ENCODE measurements around the gene DTX3. TPM values are rescaled to one million over a fixed set of nuclear protein-coding genes. Genes with fewer than 3 reads are reported as not detected.

The DTX3 gene
- 17.1 to 19.8 TPM (median 17.7 TPM) in 5 replicates for total RNA-seq (2022; extraction: Qiagen RNA extraction; ENCODE audit: low read depth)

DNA sequence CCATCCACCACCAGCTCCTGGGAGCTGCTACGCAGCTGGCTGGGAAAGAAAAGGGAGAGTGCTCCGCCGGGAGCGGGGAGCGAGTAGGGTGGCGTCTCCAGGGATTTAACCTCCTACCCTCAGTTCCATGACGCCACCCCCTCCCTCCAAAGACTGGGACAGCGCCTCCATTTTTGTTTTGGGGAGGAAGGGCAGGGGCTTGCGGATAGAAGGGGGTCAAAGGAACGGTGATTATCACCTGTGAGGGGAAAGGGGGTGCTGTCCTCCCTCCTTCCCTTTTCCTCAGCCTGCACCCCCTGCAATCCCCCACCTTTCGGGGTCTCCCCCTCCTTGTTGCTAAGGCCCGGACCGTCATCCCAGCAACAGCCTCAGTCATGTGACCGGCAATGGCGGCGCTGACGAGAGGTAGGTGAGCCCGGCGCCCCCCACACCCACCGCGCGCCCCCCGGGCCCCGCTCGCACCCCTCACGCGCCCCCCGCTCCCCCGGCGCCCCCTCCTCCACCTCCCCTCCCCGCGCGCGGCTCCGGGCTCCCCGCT, at the start of gene DTX3:
Gene DTX3 (plus strand): TSS at position 371 of the 538 bp plus-strand sequence. CDS start 1,694 bp downstream, outside the sequence.

DNA sequence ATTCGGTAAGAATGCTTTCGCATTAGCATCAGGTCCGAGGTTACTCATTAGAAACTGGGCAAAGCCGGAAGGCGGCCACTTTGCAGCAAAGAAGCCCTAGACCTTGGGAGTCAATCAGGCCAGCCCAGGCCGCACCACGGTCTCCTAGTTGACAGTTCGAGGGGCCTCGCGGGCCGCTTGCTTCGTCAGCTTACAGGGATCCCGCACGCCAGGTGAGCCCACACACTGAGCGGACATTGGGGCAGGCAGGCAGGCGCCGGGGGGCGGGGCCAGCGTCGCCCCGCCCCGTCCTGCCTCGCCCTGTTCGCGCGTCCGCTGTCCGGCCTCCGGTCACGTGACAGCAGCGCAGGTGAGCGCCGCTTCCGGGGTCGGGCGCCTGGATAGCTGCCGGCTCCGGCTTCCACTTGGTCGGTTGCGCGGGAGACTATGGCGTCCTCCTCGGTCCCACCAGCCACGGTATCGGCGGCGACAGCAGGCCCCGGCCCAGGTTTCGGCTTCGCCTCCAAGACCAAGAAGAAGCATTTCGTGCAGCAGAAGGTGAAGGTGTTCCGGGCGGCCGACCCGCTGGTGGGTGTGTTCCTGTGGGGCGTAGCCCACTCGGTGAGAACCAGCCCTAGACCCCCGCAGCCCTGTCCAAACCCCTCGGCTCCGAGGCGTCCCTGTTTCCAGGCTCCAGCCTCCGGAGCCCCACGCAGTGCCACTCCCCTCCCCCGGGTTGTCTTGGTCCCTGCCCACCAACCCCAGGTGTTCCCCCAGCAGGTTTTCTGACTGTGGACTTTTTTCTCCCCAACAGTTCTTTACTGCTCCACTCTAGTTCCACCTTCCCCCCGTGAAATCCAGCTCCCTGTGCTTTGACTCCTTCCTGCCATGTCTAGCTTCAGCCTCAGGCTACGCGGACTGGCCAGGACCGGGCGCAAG, 13.5 kb upstream of the DTX3 start, which contains the start of gene PIP4K2C:
Gene PIP4K2C (plus strand): TSS at position 329 of the 918 bp plus-strand sequence. CDS start 98 bp downstream, at position 427.

DNA sequence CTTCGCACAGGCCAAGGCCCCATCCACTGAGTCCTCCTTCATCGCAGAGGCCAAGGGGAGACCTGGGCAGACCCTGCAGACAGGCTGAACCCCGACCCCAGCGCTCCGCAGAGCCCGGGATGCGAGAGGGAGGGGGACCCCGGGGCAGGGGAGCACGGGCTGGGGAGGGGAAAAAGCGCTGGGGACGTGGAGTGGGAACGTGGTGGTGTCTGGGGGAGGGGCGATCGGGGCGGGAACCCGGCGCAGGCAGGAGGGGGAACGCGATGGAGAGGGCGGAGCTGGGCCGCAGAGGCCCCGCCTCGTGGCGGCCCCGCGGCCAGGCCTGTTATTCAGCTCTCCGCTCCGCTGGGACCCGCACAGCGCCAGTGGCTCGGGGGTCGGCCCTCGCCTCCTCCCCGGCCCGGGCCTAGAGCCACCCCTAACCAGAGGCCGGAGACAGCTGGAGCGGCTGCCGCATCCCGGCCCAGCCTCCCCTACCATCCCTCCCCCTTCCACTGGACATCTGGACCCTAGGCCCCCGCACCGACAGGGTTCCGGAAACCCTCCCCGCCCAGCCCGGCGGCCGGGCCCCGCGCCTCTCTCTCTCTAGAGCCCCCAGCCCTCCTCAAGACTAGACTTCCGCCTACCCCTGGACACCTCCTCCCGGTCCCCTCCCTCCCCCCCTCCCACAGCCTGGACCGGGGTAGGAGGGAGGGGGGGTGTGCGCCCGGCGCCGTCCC, 6.6 kb downstream of the DTX3 start, which contains the start of gene ARHGEF25:
Gene ARHGEF25 (plus strand): TSS at position 328 of the 719 bp plus-strand sequence. CDS start 460 bp downstream, outside the sequence.

DNA sequence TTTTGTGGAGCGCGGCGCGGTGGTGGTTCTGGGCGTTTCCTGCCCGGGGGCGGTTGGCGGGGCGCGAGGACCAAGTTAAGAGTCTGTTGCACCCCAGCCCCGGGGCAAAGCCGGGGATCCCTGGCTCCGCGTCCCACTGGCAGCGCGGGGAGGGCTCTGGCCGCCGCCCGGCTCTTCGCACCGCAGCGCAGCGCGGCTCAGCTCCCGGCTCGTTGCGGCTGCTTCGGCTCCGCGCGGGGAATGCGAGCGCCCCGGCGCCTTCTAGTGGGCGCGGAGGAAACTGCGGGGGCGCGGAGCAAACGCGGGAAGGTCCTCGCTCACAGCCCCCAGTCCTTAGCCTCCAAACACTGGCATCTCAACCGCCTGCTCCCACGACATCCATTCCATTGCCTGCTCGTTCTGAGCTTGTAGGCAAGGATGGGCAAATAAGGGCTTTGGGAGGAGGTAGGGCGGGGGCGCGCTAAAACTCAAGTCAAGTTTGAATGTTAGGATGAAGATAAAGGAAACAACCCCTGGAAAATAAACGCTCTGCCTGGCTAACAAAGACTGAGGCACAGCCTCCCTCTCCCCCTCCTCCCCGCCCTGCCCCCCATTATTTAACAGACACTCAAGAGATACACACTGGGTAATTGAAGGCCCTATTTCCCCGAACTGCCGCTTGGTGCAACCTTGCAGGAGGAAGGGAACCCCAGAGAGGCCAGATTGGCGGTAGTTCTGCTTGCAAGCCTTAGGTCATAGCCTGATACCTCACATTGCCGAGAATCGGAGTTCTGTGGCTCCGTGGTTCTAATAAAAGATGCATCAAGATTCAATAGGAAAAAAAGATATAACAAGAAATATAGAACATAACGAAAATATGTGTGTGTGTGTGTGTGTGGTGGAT, 28.6 kb downstream of the DTX3 start, which contains the start of gene B4GALNT1:
Gene B4GALNT1 (minus strand): TSS at position 244 of the 883 bp plus-strand sequence. CDS start 1,069 bp downstream, outside the sequence.

Other genes with a start within 250 kb of the DTX3 start
- 8.7 to 11.4 TPM (median 10.0 TPM) in 5 replicates for gene R3HDM2, start 173.8 kb upstream of the DTX3 start, total RNA-seq (2022; extraction: Qiagen RNA extraction; ENCODE audit: low read depth)
- gene INHBC, start 170.0 kb upstream of the DTX3 start, total RNA-seq (2022; extraction: Qiagen RNA extraction; ENCODE audit: low read depth), result not detected in 5 replicates
- gene INHBE, start 149.5 kb upstream of the DTX3 start, total RNA-seq (2022; extraction: Qiagen RNA extraction; ENCODE audit: low read depth), result 0.07 to 0.22 TPM (median 0.15 TPM) in 4 of 5 replicates, not detected in the other
- 9.3 to 13.8 TPM (median 11.2 TPM) in 5 replicates for gene GLI1, start 145.0 kb upstream of the DTX3 start, total RNA-seq (2022; extraction: Qiagen RNA extraction; ENCODE audit: low read depth)
- gene ARHGAP9, start 125.0 kb upstream of the DTX3 start, total RNA-seq (2022; extraction: Qiagen RNA extraction; ENCODE audit: low read depth), result 0.11 to 0.69 TPM (median 0.43 TPM) in 5 replicates
- 134 to 275 TPM (median 156 TPM) in 5 replicates for gene MARS1, start 116.8 kb upstream of the DTX3 start, total RNA-seq (2022; extraction: Qiagen RNA extraction; ENCODE audit: low read depth)
- gene DDIT3, start 84.3 kb upstream of the DTX3 start, total RNA-seq (2022; extraction: Qiagen RNA extraction; ENCODE audit: low read depth), result 26.2 to 39.6 TPM (median 33.3 TPM) in 5 replicates
- gene MBD6, start 82.0 kb upstream of the DTX3 start, total RNA-seq (2022; extraction: Qiagen RNA extraction; ENCODE audit: low read depth), result 24.5 to 31.9 TPM (median 28.6 TPM) in 5 replicates
- 103 to 160 TPM (median 117 TPM) in 5 replicates for gene DCTN2, start 57.6 kb upstream of the DTX3 start, total RNA-seq (2022; extraction: Qiagen RNA extraction; ENCODE audit: low read depth)
- 0.18 to 0.30 TPM (median 0.21 TPM) in 5 replicates for gene KIF5A, start 54.8 kb upstream of the DTX3 start, total RNA-seq (2022; extraction: Qiagen RNA extraction; ENCODE audit: low read depth)
- gene PIP4K2C, start 13.6 kb upstream of the DTX3 start, total RNA-seq (2022; extraction: Qiagen RNA extraction; ENCODE audit: low read depth), result 40.0 to 50.3 TPM (median 42.2 TPM) in 5 replicates
- 5.6 to 6.9 TPM (median 6.1 TPM) in 5 replicates for gene ARHGEF25, start 6.6 kb downstream of the DTX3 start, total RNA-seq (2022; extraction: Qiagen RNA extraction; ENCODE audit: low read depth)
- 34.2 to 52.4 TPM (median 46.8 TPM) in 5 replicates for gene B4GALNT1, start 28.4 kb downstream of the DTX3 start, total RNA-seq (2022; extraction: Qiagen RNA extraction; ENCODE audit: low read depth)
- gene OS9, start 89.3 kb downstream of the DTX3 start, total RNA-seq (2022; extraction: Qiagen RNA extraction; ENCODE audit: low read depth), result 112 to 120 TPM (median 115 TPM) in 5 replicates
- 0.06 to 0.17 TPM (median 0.13 TPM) in 5 replicates for gene AGAP2, start 133.9 kb downstream of the DTX3 start, total RNA-seq (2022; extraction: Qiagen RNA extraction; ENCODE audit: low read depth)
- 15.5 to 19.6 TPM (median 18.9 TPM) in 5 replicates for gene TSPAN31, start 140.2 kb downstream of the DTX3 start, total RNA-seq (2022; extraction: Qiagen RNA extraction; ENCODE audit: low read depth)
- 245 to 308 TPM (median 257 TPM) in 5 replicates for gene CDK4, start 147.5 kb downstream of the DTX3 start, total RNA-seq (2022; extraction: Qiagen RNA extraction; ENCODE audit: low read depth)
- gene MARCHF9, start 150.3 kb downstream of the DTX3 start, total RNA-seq (2022; extraction: Qiagen RNA extraction; ENCODE audit: low read depth), result 4.9 to 7.8 TPM (median 7.3 TPM) in 5 replicates
- 2.0 to 4.0 TPM (median 2.2 TPM) in 5 replicates for gene CYP27B1, start 162.3 kb downstream of the DTX3 start, total RNA-seq (2022; extraction: Qiagen RNA extraction; ENCODE audit: low read depth)
- 52.8 to 58.9 TPM (median 56.8 TPM) in 5 replicates for gene METTL1, start 167.3 kb downstream of the DTX3 start, total RNA-seq (2022; extraction: Qiagen RNA extraction; ENCODE audit: low read depth)
- gene EEF1AKMT3, start 167.8 kb downstream of the DTX3 start, total RNA-seq (2022; extraction: Qiagen RNA extraction; ENCODE audit: low read depth), result 6.0 to 6.8 TPM (median 6.5 TPM) in 5 replicates
- 71.8 to 78.2 TPM (median 76.6 TPM) in 5 replicates for gene TSFM, start 178.0 kb downstream of the DTX3 start, total RNA-seq (2022; extraction: Qiagen RNA extraction; ENCODE audit: low read depth)
- gene AVIL, start 213.9 kb downstream of the DTX3 start, total RNA-seq (2022; extraction: Qiagen RNA extraction; ENCODE audit: low read depth), result 0.39 to 1.1 TPM (median 0.62 TPM) in 5 replicates
- gene CTDSP2, start 241.9 kb downstream of the DTX3 start, total RNA-seq (2022; extraction: Qiagen RNA extraction; ENCODE audit: low read depth), result 45.4 to 60.2 TPM (median 56.6 TPM) in 5 replicates